ENCODE results near the gene WDR6. TPM values are rescaled to one million over a fixed set of nuclear protein-coding genes. Genes with fewer than 3 reads are reported as not detected.

WDR6 gene
- total RNA-seq, 1 donor from 2014 or later = 131 TPM

DNA sequence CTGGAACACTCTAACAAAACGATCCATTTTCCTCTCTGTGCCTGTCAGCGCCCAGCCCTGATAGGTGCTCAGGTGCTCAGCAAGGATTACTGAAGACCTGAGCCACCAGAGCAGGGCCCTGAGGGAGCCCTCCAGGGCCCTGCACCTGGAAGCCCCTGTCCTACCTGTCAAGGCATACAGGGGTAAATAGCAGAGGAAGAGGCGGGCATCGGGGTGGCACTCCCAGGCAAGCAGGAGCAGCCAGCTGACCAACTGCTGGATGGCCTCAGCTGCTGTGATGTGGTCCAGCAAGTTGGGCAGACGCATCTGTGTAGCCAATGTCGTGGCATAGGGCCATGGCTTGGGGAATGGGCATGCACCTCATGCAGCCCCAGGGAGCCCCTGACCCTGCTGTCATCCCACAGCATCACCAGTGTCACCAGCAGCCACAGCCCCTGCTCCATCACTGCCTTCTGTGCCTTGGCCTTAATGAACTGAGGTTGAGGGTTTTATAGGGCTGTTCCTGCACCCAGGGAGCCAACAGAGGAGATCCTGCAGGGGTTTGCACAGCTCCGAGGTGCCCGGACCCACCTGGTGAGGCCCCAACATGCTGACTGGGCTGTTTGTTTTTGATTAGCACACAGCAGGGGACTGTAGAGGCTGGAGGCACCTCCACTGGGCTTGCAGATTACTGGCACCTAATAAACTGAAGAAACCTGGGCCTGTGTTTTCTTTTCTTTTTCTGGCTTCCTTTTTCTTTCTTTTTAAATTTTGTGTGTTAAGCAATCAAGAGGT lies 7.9 kb upstream of the WDR6 start:
- Histone ChIP-seq H4K20me1 (ENCODE audit: low read depth) (peaks cover 26% of the 10 kb centered on the region), H3K27ac (peak overlapping the region; percentile 39), H3K4me1 (peaks cover 26% of the 10 kb centered on the region), H3K9ac (no peak overlapping the region), H3K79me2 (ENCODE audit: low read depth) (no peaks in the 10 kb centered on the region), H3K9me3 (ENCODE audit: low read depth) (no peaks in the 10 kb centered on the region), H2AFZ (replicated peaks) (no peak overlapping the region), H3K4me2 (peak overlapping the region; percentile 19), H3K36me3 (no peaks in the 10 kb centered on the region), H3K27me3 (no peaks in the 10 kb centered on the region), H3F3A (ENCODE audit: low read depth) (peaks cover 12% of the 10 kb centered on the region), H3K4me3 (no peak overlapping the region)
- Mint-ChIP-seq H3K9me3 (no peaks in the 10 kb centered on the region), H3K36me3 (peaks cover 11% of the 10 kb centered on the region), H3K27me3 (ENCODE audit: insufficient read depth, low read depth) (peaks cover 10% of the 10 kb centered on the region), H3K4me3 (no peak overlapping the region), H3K27ac (peak overlapping the region; percentile 87), H3K4me1 (peaks cover 23% of the 10 kb centered on the region)
- no peak for TF ChIP-seq EZH2 (IDR thresholded peaks at IDR 0.05)
- DNase-seq (ENCODE audit: low spot score) = no peak

DNA sequence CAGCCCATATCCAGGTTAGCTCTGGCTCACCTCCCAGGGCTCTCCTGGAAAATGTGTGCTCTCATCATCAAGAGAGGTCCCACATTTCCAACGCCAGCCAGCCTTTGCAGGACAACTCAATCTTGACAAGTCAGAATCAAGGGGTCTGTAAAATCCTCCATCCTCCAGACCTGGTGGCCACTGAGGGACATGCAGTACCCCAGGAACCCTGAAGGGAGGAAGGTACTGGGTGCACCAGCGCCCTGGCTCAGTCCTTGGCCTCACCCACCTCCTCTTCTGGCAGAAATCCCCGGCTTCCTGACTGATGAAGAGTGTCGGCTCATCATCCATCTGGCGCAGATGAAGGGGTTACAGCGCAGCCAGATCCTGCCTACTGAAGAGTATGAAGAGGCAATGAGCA lies 6.0 kb upstream of the WDR6 start:
- Mint-ChIP-seq H3K27me3 (ENCODE audit: insufficient read depth, low read depth) (peaks cover 10% of the 10 kb centered on the region), H3K9me3 (no peaks in the 10 kb centered on the region), H3K36me3 (peaks cover 2% of the 10 kb centered on the region)

DNA sequence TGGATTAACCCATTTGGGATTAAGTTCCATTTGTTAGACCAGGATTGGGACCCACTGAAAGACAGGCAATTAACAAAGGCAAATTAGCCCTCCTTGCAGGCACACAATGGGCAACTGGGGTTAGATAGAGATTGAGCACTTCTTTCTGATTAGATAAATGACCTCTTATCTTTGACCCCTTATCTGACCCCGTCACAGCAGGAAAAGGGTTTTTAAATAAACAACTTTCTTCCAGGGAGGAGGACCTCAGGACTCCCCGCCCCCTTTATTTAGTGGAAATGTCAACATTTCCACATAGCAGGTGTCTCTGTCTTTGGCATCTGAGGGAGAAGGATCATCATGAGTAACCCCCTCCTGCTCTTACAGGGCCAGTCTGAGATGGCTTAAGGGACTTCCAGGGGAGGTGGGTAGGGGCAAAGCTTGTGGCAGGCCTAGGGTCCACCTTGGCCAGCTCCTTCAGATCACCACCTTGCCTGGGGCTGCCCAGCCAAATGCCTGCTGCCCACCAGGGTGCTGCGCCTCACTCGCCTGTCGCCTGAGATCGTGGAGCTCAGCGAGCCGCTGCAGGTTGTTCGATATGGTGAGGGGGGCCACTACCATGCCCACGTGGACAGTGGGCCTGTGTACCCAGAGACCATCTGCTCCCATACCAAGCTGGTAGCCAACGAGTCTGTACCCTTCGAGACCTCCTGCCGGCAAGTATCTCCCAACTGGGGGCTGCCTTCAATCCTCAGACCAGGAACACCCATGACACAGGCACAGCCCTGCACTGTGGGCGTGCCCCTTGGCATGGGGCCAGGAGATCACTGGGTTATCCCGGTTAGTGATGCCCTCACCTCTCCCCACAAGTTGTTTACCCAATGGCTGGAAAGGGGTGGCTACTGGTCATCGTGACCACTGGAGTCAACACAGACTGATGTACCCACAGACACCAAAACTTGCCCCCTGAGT lies 2.6 kb upstream of the WDR6 start:
- Histone ChIP-seq H3F3A (ENCODE audit: low read depth) (peaks cover 9% of the 10 kb centered on the region), H3K36me3 (no peaks in the 10 kb centered on the region), H3K27ac (no peak overlapping the region), H3K4me3 (no peak overlapping the region), H2AFZ (replicated peaks) (no peak overlapping the region), H3K4me1 (peaks cover 22% of the 10 kb centered on the region), H3K9me3 (ENCODE audit: low read depth) (no peaks in the 10 kb centered on the region), H3K4me2 (no peak overlapping the region), H4K20me1 (ENCODE audit: low read depth) (peaks cover 20% of the 10 kb centered on the region), H3K79me2 (ENCODE audit: low read depth) (peaks cover 24% of the 10 kb centered on the region), H3K9ac (no peak overlapping the region), H3K27me3 (no peaks in the 10 kb centered on the region)
- Mint-ChIP-seq H3K9me3 (peaks cover 3% of the 10 kb centered on the region), H3K27ac (no peak overlapping the region), H3K4me3 (no peak overlapping the region), H3K36me3 (peaks cover 7% of the 10 kb centered on the region), H3K27me3 (ENCODE audit: insufficient read depth, low read depth) (peaks cover 10% of the 10 kb centered on the region), H3K4me1 (peaks cover 21% of the 10 kb centered on the region)
- TF ChIP-seq, protein P1, sequence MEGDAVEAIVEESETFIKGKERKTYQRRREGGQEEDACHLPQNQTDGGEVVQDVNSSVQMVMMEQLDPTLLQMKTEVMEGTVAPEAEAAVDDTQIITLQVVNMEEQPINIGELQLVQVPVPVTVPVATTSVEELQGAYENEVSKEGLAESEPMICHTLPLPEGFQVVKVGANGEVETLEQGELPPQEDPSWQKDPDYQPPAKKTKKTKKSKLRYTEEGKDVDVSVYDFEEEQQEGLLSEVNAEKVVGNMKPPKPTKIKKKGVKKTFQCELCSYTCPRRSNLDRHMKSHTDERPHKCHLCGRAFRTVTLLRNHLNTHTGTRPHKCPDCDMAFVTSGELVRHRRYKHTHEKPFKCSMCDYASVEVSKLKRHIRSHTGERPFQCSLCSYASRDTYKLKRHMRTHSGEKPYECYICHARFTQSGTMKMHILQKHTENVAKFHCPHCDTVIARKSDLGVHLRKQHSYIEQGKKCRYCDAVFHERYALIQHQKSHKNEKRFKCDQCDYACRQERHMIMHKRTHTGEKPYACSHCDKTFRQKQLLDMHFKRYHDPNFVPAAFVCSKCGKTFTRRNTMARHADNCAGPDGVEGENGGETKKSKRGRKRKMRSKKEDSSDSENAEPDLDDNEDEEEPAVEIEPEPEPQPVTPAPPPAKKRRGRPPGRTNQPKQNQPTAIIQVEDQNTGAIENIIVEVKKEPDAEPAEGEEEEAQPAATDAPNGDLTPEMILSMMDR (IDR thresholded peaks at IDR 0.05) = no peak
- no peak for TF ChIP-seq EZH2 (IDR thresholded peaks at IDR 0.05)
- no peak for TF ChIP-seq EZH2phosphoT487 (IDR thresholded peaks at IDR 0.05)
- no peak for DNase-seq (ENCODE audit: low spot score)

More for the DNA sequence above, 6.0 kb upstream of the WDR6 start:
- Histone ChIP-seq H3K4me3 (no peak overlapping the region), H3K27ac (no peak overlapping the region), H3K4me2 (no peak overlapping the region), H3K4me1 (peaks cover 26% of the 10 kb centered on the region), H3K79me2 (ENCODE audit: low read depth) (no peaks in the 10 kb centered on the region), H3K27me3 (no peaks in the 10 kb centered on the region), H2AFZ (replicated peaks) (no peak overlapping the region), H3F3A (ENCODE audit: low read depth) (peaks cover 12% of the 10 kb centered on the region), H3K9ac (no peak overlapping the region), H3K36me3 (no peaks in the 10 kb centered on the region), H4K20me1 (ENCODE audit: low read depth) (peaks cover 26% of the 10 kb centered on the region), H3K9me3 (ENCODE audit: low read depth) (no peaks in the 10 kb centered on the region)
- TF ChIP-seq, protein P1 (IDR thresholded peaks at IDR 0.05) = no peak
- TF ChIP-seq EZH2phosphoT487 (IDR thresholded peaks at IDR 0.05) (no peak), EZH2 (IDR thresholded peaks at IDR 0.05) (no peak)
- Mint-ChIP-seq H3K27ac (no peak overlapping the region), H3K4me3 (no peak overlapping the region), H3K4me1 (peaks cover 23% of the 10 kb centered on the region)
- no peak for DNase-seq (ENCODE audit: low spot score)

Data from neural progenitor cell (in vitro differentiated cells).